RWPE2 (cell line): ENCODE results near the gene PTPRQ.

Experiments used
- ATAC-seq: fragments of 200-7000 bp; cut with Tn5 transposase; 3 replicates; pipeline ENCODE4 v1.9.1; 2021; ENCODE audit warnings: low read depth
- DNase-seq: peaks from one replicate; pipeline ENCODE4 v3.0.0-alpha.2; 2020; ENCODE audit warnings: low spot score
- H3K27ac ChIP-seq: fragments of 450-650 bp; 2 replicates; pipeline ENCODE4 v1.5.1; 2017; ENCODE audit warnings: mild to moderate bottlenecking; ENCODE audit not compliant: poor library complexity, severe bottlenecking
- H3K27me3 ChIP-seq: fragments of 250-450 bp; sonication (Bioruptor Pico); 2 replicates; pipeline ENCODE4 v1.5.1; 2021; ENCODE audit warnings: mild to moderate bottlenecking, moderate library complexity; ENCODE audit not compliant: insufficient read depth, poor library complexity, severe bottlenecking
- H3K36me3 ChIP-seq: fragments of 250-450 bp; sonication (Bioruptor Pico); 2 replicates; pipeline ENCODE4 v1.5.1; 2020; ENCODE audit warnings: low read depth, mild to moderate bottlenecking, moderate library complexity
- H3K4me1 ChIP-seq: fragments of 250-450 bp; sonication (Bioruptor Pico); 2 replicates; pipeline ENCODE4 v1.5.1; 2021; ENCODE audit warnings: mild to moderate bottlenecking, moderate library complexity; ENCODE audit not compliant: insufficient read depth, poor library complexity, severe bottlenecking
- H3K4me3 ChIP-seq: fragments of 250-450 bp; sonication (Bioruptor Pico); 2 replicates; pipeline ENCODE4 v1.5.1; 2021; ENCODE audit warnings: mild to moderate bottlenecking, moderate library complexity; ENCODE audit not compliant: severe bottlenecking
- H3K9me3 ChIP-seq: fragments of 250-450 bp; sonication (Bioruptor Pico); 2 replicates; pipeline ENCODE4 v1.5.1; 2021; ENCODE audit warnings: mild to moderate bottlenecking, moderate library complexity; ENCODE audit not compliant: severe bottlenecking
- TF ChIP-seq, protein P1 (sequence below): fragments of 450-650 bp; IDR thresholded peaks from one replicate; pipeline ENCODE4 v1.5.1; 2017; ENCODE audit warnings: mild to moderate bottlenecking, moderate library complexity; ENCODE audit not compliant: poor library complexity, severe bottlenecking

PTPRQ gene

DNA sequence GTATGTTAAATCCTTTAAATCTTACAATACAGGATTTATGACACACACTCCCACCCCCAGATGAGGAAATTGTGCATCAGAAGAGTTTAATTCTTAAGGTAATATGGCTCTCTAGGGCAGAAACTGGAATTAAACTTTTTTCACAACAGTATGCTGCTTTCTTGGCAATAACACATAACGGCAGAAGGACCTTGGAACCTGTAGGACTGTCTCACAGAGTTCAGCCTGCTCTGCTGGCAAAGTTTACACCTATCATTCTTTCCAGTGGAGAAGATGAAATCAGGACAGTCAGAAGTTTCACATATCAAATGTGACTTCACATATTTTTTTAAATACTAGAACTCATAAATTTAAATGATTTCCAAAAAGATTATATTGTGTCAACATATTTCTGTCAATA lies 232.8 kb downstream of the PTPRQ start:
- Histone ChIP-seq H3K27ac (no peak overlapping the region), H3K4me3 (no peak overlapping the region), H3K36me3 (no peaks in the 10 kb centered on the region), H3K9me3 (no peaks in the 10 kb centered on the region), H3K27me3 (no peaks in the 10 kb centered on the region), H3K4me1 (no peaks in the 10 kb centered on the region)
- DNase-seq (no peak), ATAC-seq (no peak)
- TF ChIP-seq, protein P1, sequence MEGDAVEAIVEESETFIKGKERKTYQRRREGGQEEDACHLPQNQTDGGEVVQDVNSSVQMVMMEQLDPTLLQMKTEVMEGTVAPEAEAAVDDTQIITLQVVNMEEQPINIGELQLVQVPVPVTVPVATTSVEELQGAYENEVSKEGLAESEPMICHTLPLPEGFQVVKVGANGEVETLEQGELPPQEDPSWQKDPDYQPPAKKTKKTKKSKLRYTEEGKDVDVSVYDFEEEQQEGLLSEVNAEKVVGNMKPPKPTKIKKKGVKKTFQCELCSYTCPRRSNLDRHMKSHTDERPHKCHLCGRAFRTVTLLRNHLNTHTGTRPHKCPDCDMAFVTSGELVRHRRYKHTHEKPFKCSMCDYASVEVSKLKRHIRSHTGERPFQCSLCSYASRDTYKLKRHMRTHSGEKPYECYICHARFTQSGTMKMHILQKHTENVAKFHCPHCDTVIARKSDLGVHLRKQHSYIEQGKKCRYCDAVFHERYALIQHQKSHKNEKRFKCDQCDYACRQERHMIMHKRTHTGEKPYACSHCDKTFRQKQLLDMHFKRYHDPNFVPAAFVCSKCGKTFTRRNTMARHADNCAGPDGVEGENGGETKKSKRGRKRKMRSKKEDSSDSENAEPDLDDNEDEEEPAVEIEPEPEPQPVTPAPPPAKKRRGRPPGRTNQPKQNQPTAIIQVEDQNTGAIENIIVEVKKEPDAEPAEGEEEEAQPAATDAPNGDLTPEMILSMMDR = no peak

DNA sequence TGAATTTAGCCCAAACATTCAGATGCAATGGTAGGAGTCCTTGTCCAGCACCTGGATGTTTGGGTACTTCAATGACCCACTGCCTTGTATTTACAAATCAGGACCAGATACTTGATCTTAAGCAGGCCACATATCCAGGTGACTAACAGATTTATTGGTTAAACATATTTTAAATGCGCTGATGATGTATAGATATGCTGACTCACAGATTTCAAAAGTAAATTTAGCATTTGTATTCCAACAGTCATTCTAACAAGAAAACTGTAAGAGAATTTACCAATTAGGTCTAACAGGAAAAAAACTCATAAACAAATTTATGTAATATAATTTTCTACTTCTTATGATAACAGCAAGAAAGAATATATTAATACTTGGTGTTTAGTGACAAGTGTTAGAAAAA lies 234.0 kb downstream of the PTPRQ start:
- Histone ChIP-seq H3K27ac (no peak overlapping the region), H3K4me1 (no peaks in the 10 kb centered on the region), H3K27me3 (no peaks in the 10 kb centered on the region), H3K4me3 (no peak overlapping the region), H3K9me3 (no peaks in the 10 kb centered on the region), H3K36me3 (no peaks in the 10 kb centered on the region)
- ATAC-seq (no peak), DNase-seq (no peak)
- TF ChIP-seq, protein P1 = no peak

DNA sequence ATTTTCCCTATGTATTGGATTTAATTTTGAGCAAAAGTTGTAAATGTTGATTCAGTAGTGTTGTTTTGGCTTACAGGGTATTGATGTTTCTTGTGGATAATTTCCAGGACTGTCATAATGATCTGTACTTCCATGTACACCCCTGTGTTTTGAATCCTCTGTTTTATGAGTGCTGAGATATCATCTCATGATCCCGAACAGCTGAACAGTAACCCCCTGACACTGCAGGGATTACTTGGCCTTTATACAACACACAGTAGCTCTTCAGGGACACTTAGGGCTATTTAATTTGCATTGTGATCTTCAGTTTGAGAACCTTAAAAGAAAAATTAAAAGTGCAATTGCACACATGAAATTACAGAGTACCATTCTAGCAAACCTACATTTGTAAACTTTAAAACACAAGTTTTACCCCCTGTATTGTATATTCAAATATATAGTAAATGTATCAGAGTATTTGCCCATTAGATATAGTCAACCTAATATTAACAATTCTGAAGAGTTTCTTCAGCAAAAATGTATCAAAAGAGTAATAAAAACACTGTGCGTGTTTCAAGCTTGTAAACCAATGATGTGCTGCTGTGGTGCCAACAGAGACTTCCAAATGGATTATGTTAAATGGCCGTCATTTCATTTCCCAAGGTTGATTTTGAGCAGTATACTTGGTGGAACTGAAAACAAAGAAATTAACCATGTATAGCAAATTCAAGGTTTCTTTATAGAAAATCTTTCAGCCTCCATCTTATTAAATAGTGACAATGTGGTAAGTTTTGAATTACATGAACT lies 235.5 kb downstream of the PTPRQ start:
- H3K4me3 ChIP-seq = no peak overlapping the region
- no peaks in the 10 kb centered on the region for H3K27me3 ChIP-seq
- no peaks in the 10 kb centered on the region for H3K36me3 ChIP-seq
- H3K27ac ChIP-seq = no peak overlapping the region
- ATAC-seq (no peak), DNase-seq (no peak)
- H3K9me3 ChIP-seq = no peaks in the 10 kb centered on the region
- H3K4me1 ChIP-seq = no peaks in the 10 kb centered on the region
- TF ChIP-seq, protein P1 = no peak

DNA sequence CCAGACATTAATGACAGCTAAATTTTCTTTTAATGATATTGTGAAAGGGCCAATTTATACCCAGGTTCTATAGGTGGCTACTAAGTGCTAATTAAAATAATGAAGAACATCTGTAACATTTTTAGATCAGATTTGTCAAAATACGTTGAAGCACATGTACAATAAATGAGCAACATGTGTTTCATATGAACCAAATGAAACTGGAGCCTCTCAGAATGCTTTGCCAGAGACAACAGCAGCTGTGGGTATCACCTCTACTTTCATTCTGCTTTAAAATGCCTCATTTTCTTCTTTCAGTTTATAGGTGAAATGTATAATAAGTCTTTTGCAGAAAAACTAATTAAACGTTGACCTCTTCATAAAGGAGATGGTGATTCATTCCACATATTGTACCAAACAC lies 237.3 kb downstream of the PTPRQ start:
- Histone ChIP-seq H3K27ac (no peak overlapping the region), H3K36me3 (no peaks in the 10 kb centered on the region), H3K9me3 (no peaks in the 10 kb centered on the region), H3K4me3 (no peak overlapping the region), H3K4me1 (no peaks in the 10 kb centered on the region), H3K27me3 (no peaks in the 10 kb centered on the region)
- ATAC-seq (no peak), DNase-seq (no peak)
- TF ChIP-seq, protein P1 = no peak

DNA sequence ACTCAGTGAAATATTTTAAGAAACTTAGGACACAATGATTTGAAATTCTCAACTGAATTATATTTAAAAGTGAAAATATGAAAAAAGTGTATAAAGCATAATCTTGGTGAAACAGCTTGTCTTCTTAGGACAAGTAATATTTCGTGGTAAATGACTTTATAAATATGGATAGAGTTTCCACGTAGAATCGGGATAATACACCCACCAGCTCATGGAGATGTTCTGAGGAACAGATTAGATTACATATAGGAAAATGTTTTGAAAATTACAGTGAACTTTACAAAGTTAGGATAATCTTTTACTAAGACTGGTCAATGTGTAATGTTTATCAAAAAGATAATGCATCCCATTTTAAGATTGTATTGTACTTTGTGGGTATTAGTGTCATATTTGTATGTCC lies 237.8 kb downstream of the PTPRQ start:
- no peaks in the 10 kb centered on the region for H3K36me3 ChIP-seq

More for the DNA sequence above, 237.8 kb downstream of the PTPRQ start:
- TF ChIP-seq, protein P1 = no peak
- no peak for ATAC-seq
- H3K27ac ChIP-seq = no peak overlapping the region
- no peaks in the 10 kb centered on the region for H3K27me3 ChIP-seq
- no peaks in the 10 kb centered on the region for H3K9me3 ChIP-seq
- no peak overlapping the region for H3K4me3 ChIP-seq
- DNase-seq = no peak
- no peaks in the 10 kb centered on the region for H3K4me1 ChIP-seq
